Peyer's patch (tissue), 4 donors: ENCODE results near the gene FLVCR2. TPM values are rescaled to one million over a fixed set of nuclear protein-coding genes. Genes with fewer than 3 reads are reported as not detected.
"Not testable (repeated sequence)": the region's sequence is repeated elsewhere in the genome, so short reads cannot be mapped to it uniquely, and the experiment has no call there.

Source experiments
- DNase-seq, 3 donors: peaks; one replicate each; pipeline ENCODE4 v3.0.0-alpha.2; 2017 to 2019
- H3K27ac ChIP-seq, 4 donors: fragments of 200-600 bp; sonication (generic); one replicate each; pipeline ENCODE4 v1.5.1; 2016 to 2019
- H3K27me3 ChIP-seq, 2 donors: fragments of 200-600 bp; sonication (generic); one replicate each; pipeline ENCODE4 v1.5.1; 2019
- H3K36me3 ChIP-seq, 3 donors: fragments of 200-600 bp; sonication (generic); one replicate each; pipeline ENCODE4 v1.5.1; 2016 to 2019
- H3K4me1 ChIP-seq, 4 donors: fragments of 200-600 bp; sonication (generic); one replicate each; pipeline ENCODE4 v1.5.1; 2016 to 2019
- H3K4me3 ChIP-seq, 4 donors: fragments of 200-600 bp; sonication (generic); 1 replicate in 3 of 4; 2 replicates in 1 of 4; pipeline ENCODE4 v1.5.1; 2016 to 2019; ENCODE audit warnings: mild to moderate bottlenecking in 1 of 4
- H3K9me3 ChIP-seq, 4 donors: fragments of 200-600 bp; sonication (generic); one replicate each; pipeline ENCODE4 v1.5.1; 2016 to 2019; ENCODE audit warnings: mild to moderate bottlenecking in 1 of 4
- CTCF ChIP-seq, 6 experiments: fragments of 450-650 bp in 4 of 6; fragments of 200-600 bp in 2 of 6; sonication (generic) in 1 of 6; IDR thresholded peaks; one replicate each; pipeline ENCODE4 v1.5.1; 2017 to 2019; ENCODE audit warnings: antibody characterized with exemption in 6 of 6, mild to moderate bottlenecking in 3 of 6, moderate library complexity in 1 of 6
- POLR2A ChIP-seq, 2 donors: fragments of 450-650 bp; IDR thresholded peaks; one replicate each; pipeline ENCODE4 v1.5.1; 2017; ENCODE audit warnings: antibody characterized with exemption in 2 of 2, mild to moderate bottlenecking in 2 of 2, moderate library complexity in 2 of 2
- total RNA-seq, 4 donors: library from RNA; depleted of rRNA; stranded (reverse); fragments of >200 nt; gene quantifications; one replicate each; pipeline ENCODE4 v1.1.0, GENCODE V29; 2016

Gene FLVCR2
- total RNA-seq, 4 donors from 2014 or later: 14.9 to 130 (median 98.8) TPM

DNA sequence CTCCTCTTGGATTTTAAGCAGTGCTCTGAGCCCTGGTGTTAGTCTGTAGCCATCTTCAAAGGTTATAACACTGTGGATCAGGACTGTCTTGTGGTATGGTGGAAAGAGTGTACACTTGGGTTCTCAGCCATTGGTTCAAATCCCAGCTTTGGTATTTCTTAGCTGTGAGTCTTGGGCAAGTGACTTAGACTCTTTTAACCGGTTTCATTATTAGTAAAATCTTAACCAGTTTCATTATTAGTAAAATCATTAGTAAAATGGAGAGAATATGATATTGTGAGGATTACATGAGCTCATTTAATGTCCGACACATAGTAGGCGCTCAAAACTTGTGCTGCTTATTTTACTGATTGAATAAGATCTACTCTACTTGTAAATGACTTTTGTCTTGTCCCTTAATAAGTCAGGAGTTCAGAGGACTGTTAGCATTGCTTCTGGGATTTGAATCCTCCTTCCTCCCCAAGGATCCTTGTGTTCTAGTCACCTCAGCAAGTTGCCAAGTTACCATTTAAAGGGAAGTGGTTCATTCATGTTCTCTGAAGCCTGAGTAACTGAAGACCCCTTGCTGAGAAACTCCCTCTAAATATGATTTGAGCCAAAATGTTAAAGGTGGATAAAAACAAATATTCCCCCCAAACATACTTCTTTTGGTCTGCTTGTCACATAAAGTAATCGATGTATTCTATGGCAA lies 95.1 kb downstream of the FLVCR2 start:
- no peak for DNase-seq
- Histone ChIP-seq H3K4me1 (no peaks in the 10 kb centered on the region), H3K27ac (no peak overlapping the region), H3K27me3 (no peaks in the 10 kb centered on the region), H3K36me3 (peaks cover 0 to 19% (median 0%) of the 10 kb centered on the region in 3 donors), H3K4me3 (no peak overlapping the region), H3K9me3 (no peaks in the 10 kb centered on the region)
- no peak for TF ChIP-seq CTCF (IDR thresholded peaks at IDR 0.05)
- no peak for TF ChIP-seq POLR2A (IDR thresholded peaks at IDR 0.05)

GRCh38 chr14:75675265-75675960 lies 97.0 kb downstream of the FLVCR2 start:
- Histone ChIP-seq H3K9me3 (no peaks in the 10 kb centered on the region), H3K4me3 (no peak overlapping the region), H3K27ac (no peak overlapping the region), H3K4me1 (no peaks in the 10 kb centered on the region), H3K27me3 (no peaks in the 10 kb centered on the region), H3K36me3 (peaks cover 0 to 4% (median 0%) of the 10 kb centered on the region in 3 donors)
- no peak for DNase-seq
- TF ChIP-seq POLR2A (IDR thresholded peaks at IDR 0.05): no peak
- TF ChIP-seq CTCF (IDR thresholded peaks at IDR 0.05): no peak

GRCh38 chr14:75685910-75686309 lies 107.5 kb downstream of the FLVCR2 start:
- no peak overlapping the region for H3K4me3 ChIP-seq
- H3K9me3 ChIP-seq: no peaks in the 10 kb centered on the region
- TF ChIP-seq CTCF (IDR thresholded peaks at IDR 0.05): no peak
- TF ChIP-seq POLR2A (IDR thresholded peaks at IDR 0.05): no peak
- no peak overlapping the region for H3K27ac ChIP-seq
- DNase-seq: no peak
- H3K27me3 ChIP-seq: no peaks in the 10 kb centered on the region
- H3K4me1 ChIP-seq: no peaks in the 10 kb centered on the region
- peaks cover 0 to 52% (median 0%) of the 10 kb centered on the region in 3 donors for H3K36me3 ChIP-seq

DNA sequence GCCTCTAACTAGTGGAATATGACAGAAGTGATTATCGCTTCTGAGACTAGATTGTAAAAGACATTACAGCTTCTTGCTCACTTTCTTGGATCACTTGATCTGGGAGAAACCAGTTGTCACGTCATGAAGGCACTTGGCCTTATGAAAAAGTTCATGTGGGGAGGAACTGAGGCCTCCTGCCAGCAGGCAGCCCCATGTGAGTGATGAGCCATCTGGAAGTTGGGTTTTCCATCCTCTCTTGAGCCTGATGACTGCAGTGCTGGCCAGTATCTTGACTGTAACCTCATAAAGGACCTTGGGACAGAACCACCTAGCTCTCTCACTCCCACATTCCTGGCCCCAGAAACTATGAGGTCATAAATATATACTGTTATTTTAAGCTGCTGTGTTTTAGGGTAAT lies 110.6 kb downstream of the FLVCR2 start:
- DNase-seq: no peak
- no peaks in the 10 kb centered on the region for H3K27me3 ChIP-seq
- peaks cover 0 to 56% (median 0%) of the 10 kb centered on the region in 3 donors for H3K36me3 ChIP-seq
- no peaks in the 10 kb centered on the region for H3K9me3 ChIP-seq
- H3K4me3 ChIP-seq: no peak overlapping the region
- no peak overlapping the region for H3K27ac ChIP-seq
- TF ChIP-seq CTCF (IDR thresholded peaks at IDR 0.05): no peak
- TF ChIP-seq POLR2A (IDR thresholded peaks at IDR 0.05): no peak
- H3K4me1 ChIP-seq: no peaks in the 10 kb centered on the region

- H3K27me3 ChIP-seq: no peaks in the 10 kb centered on the region
- DNase-seq: no peak
- no peak overlapping the region for H3K27ac ChIP-seq
- no peak overlapping the region for H3K4me3 ChIP-seq
- TF ChIP-seq POLR2A (IDR thresholded peaks at IDR 0.05) (no peak), CTCF (IDR thresholded peaks at IDR 0.05) (no peak)
- peaks cover 0 to 57% (median 0%) of the 10 kb centered on the region in 3 donors for H3K36me3 ChIP-seq
- no peaks in the 10 kb centered on the region for H3K4me1 ChIP-seq
- no peaks in the 10 kb centered on the region for H3K9me3 ChIP-seq
Measured at GRCh38 chr14:75690010-75690409, 111.6 kb downstream of the FLVCR2 start.

GRCh38 chr14:75695025-75695424 lies 116.6 kb downstream of the FLVCR2 start:
- H3K4me1 ChIP-seq, DNase-seq, H3K9me3 ChIP-seq, H3K27me3 ChIP-seq, H3K4me3 ChIP-seq, H3K27ac ChIP-seq: not testable (repeated sequence)
- peaks cover 0 to 68% (median 0%) of the 10 kb centered on the region in 3 donors for H3K36me3 ChIP-seq
